Measurements from ENCODE around the gene H3-3A. TPM values are rescaled to one million over a fixed set of nuclear protein-coding genes. Genes with fewer than 3 reads are reported as not detected.
A peak's percentile ranks its signal among the peaks of the same experiment; 100 is the strongest.

H3-3A gene
- total RNA-seq: 107 and 148 TPM in 2 replicates

GRCh38 chr1:226062558-226063223, at the start of gene H3-3A:
Gene H3-3A, plus strand, starts transcription at chr1:226062716. Its CDS starts 1,636 bp downstream, at chr1:226064352.
- DNase-seq (ENCODE audit: low read depth): peak; percentile 95
- peak within 1 kb of the TSS; percentile 92 for H3K4me3 ChIP-seq (ENCODE audit: low read depth, low read length)
- TF ChIP-seq CTCF (IDR thresholded peaks at IDR 0.05; ENCODE audit: insufficient read depth, low read depth, low read length): peak; percentile 6

GRCh38 chr1:226017070-226017469, 45.4 kb upstream of the H3-3A start:
- no peak for DNase-seq (ENCODE audit: low read depth)
- no peak for TF ChIP-seq CTCF (IDR thresholded peaks at IDR 0.05; ENCODE audit: insufficient read depth, low read depth, low read length)
- H3K4me3 ChIP-seq (ENCODE audit: low read depth, low read length): no peak overlapping the region

- no peak for TF ChIP-seq CTCF (IDR thresholded peaks at IDR 0.05; ENCODE audit: insufficient read depth, low read depth, low read length)
- no peak overlapping the region for H3K4me3 ChIP-seq (ENCODE audit: low read depth, low read length)
- no peak for DNase-seq (ENCODE audit: low read depth)
Measured at GRCh38 chr1:226019572-226019971, 42.9 kb upstream of the H3-3A start.

GRCh38 chr1:226021401-226021800, 41.1 kb upstream of the H3-3A start:
- DNase-seq (ENCODE audit: low read depth): no peak
- no peak for TF ChIP-seq CTCF (IDR thresholded peaks at IDR 0.05; ENCODE audit: insufficient read depth, low read depth, low read length)
- no peak overlapping the region for H3K4me3 ChIP-seq (ENCODE audit: low read depth, low read length)

GRCh38 chr1:226021801-226022200, 40.7 kb upstream of the H3-3A start:
- no peak for DNase-seq (ENCODE audit: low read depth)
- TF ChIP-seq CTCF (IDR thresholded peaks at IDR 0.05; ENCODE audit: insufficient read depth, low read depth, low read length): no peak

GRCh38 chr1:226023735-226024134, 38.8 kb upstream of the H3-3A start:
- DNase-seq (ENCODE audit: low read depth): no peak
- no peak overlapping the region for H3K4me3 ChIP-seq (ENCODE audit: low read depth, low read length)
- TF ChIP-seq CTCF (IDR thresholded peaks at IDR 0.05; ENCODE audit: insufficient read depth, low read depth, low read length): no peak

More at GRCh38 chr1:226021801-226022200, 40.7 kb upstream of the H3-3A start:
- H3K4me3 ChIP-seq (ENCODE audit: low read depth, low read length): no peak overlapping the region

- DNase-seq (ENCODE audit: low read depth): no peak
- H3K4me3 ChIP-seq (ENCODE audit: low read depth, low read length): no peak overlapping the region
- no peak for TF ChIP-seq CTCF (IDR thresholded peaks at IDR 0.05; ENCODE audit: insufficient read depth, low read depth, low read length)
Measured at GRCh38 chr1:226026833-226027232, 35.7 kb upstream of the H3-3A start.
